SK-N-SH treated with all-trans-retinoic acid at 6 μM for 48 hours (cell line): ENCODE measurements around the gene CAST.

Source experiments
- ATAC-seq: fragments of 200-7000 bp; cut with Tn5 transposase; 3 replicates; pipeline ENCODE4 v1.9.1; 2020; ENCODE audit warnings: mild to moderate bottlenecking, moderate library complexity
- ARNTL ChIP-seq: fragments of 450-650 bp; formaldehyde crosslinking; IDR thresholded peaks from 2 replicates; pipeline ENCODE4 v1.5.0; 2020; ENCODE audit warnings: low read depth, mild to moderate bottlenecking, moderate library complexity, borderline replicate concordance
- BACH2 ChIP-seq: fragments of 250-450 bp; sonication (Bioruptor Pico); IDR thresholded peaks from 2 replicates; pipeline ENCODE4 v1.9.0; 2021; ENCODE audit warnings: mild to moderate bottlenecking, borderline replicate concordance
- CSDC2 ChIP-seq: fragments of 250-450 bp; sonication (Bioruptor Pico); IDR thresholded peaks from 2 replicates; pipeline ENCODE4 v1.5.0; 2020; ENCODE audit warnings: mild to moderate bottlenecking, moderate library complexity
- ESRRG ChIP-seq: fragments of 250-450 bp; sonication (Bioruptor Pico); IDR thresholded peaks from 2 replicates; pipeline ENCODE4 v1.6.1; 2021; ENCODE audit warnings: mild to moderate bottlenecking
- GLIS3 ChIP-seq: fragments of 250-450 bp; sonication (Bioruptor Pico); IDR thresholded peaks from 2 replicates; pipeline ENCODE4 v1.5.0; 2020; ENCODE audit warnings: mild to moderate bottlenecking, moderate library complexity
- ISL1 ChIP-seq: fragments of 250-450 bp; sonication (Bioruptor Pico); IDR thresholded peaks from 2 replicates; pipeline ENCODE4 v2.1.2; 2022; ENCODE audit warnings: mild to moderate bottlenecking, moderate library complexity
- OSR1 ChIP-seq: fragments of 250-450 bp; sonication (Bioruptor Pico); IDR thresholded peaks from 2 replicates; pipeline ENCODE4 v1.8.0; 2022; ENCODE audit warnings: moderate library complexity, mild to moderate bottlenecking, inconsistent platforms
- POU6F1 ChIP-seq: fragments of 250-450 bp; sonication (Bioruptor Pico); IDR thresholded peaks from 2 replicates; pipeline ENCODE4 v1.8.0; 2021; ENCODE audit warnings: low read depth, mild to moderate bottlenecking, moderate library complexity, borderline replicate concordance
- PPARA ChIP-seq: fragments of 250-450 bp; sonication (Bioruptor Pico); IDR thresholded peaks from 2 replicates; pipeline ENCODE4 v1.5.0; 2020; ENCODE audit warnings: mild to moderate bottlenecking, borderline replicate concordance
- RARB ChIP-seq: fragments of 250-450 bp; sonication (Bioruptor Pico); IDR thresholded peaks from 2 replicates; pipeline ENCODE4 v1.8.0; 2021; ENCODE audit warnings: mild to moderate bottlenecking, moderate library complexity
- SNAI2 ChIP-seq: fragments of 250-450 bp; sonication (Bioruptor Pico); IDR thresholded peaks from 2 replicates; pipeline ENCODE4 v1.5.0; 2020; ENCODE audit warnings: mild to moderate bottlenecking, moderate library complexity
- TCF4 ChIP-seq: fragments of 250-450 bp; sonication (Bioruptor Pico); IDR thresholded peaks from 2 replicates; pipeline ENCODE4 v1.8.0; 2021; ENCODE audit warnings: mild to moderate bottlenecking, moderate library complexity, borderline replicate concordance
- ZFP3 ChIP-seq: fragments of 250-450 bp; sonication (Bioruptor Pico); IDR thresholded peaks from 2 replicates; pipeline ENCODE4 v1.5.0; 2020; ENCODE audit warnings: mild to moderate bottlenecking, moderate library complexity
- ZFP30 ChIP-seq: fragments of 450-650 bp; formaldehyde crosslinking; IDR thresholded peaks from 2 replicates; pipeline ENCODE4 v1.5.0; 2022; ENCODE audit warnings: mild to moderate bottlenecking, moderate library complexity
- ZNF565 ChIP-seq: fragments of 450-650 bp; formaldehyde crosslinking; conservative IDR thresholded peaks from 2 replicates; pipeline ENCODE4 v1.5.0; 2020; ENCODE audit warnings: low read depth, mild to moderate bottlenecking, moderate library complexity
- ZNF70 ChIP-seq: fragments of 450-650 bp; formaldehyde crosslinking; IDR thresholded peaks from 2 replicates; pipeline ENCODE4 v1.5.0; 2020; ENCODE audit warnings: mild to moderate bottlenecking, moderate library complexity
- ZNF8 ChIP-seq: fragments of 450-650 bp; formaldehyde crosslinking; IDR thresholded peaks from 2 replicates; pipeline ENCODE4 v1.5.0; 2020; ENCODE audit warnings: mild to moderate bottlenecking, moderate library complexity
- TF ChIP-seq, protein P1 (sequence below): fragments of 250-450 bp; sonication (Bioruptor Pico); IDR thresholded peaks from 2 replicates; pipeline ENCODE4 v1.5.1; 2021; ENCODE audit warnings: mild to moderate bottlenecking, moderate library complexity
- TF ChIP-seq, protein P2 (sequence below): fragments of 250-450 bp; sonication (Bioruptor Pico); IDR thresholded peaks from 2 replicates; pipeline ENCODE4 v1.5.1; 2020; ENCODE audit warnings: low read depth, mild to moderate bottlenecking, moderate library complexity
- TF ChIP-seq, protein P3 (sequence below): fragments of 250-450 bp; sonication (Bioruptor Pico); IDR thresholded peaks from 2 replicates; pipeline ENCODE4 v1.8.0; 2020; ENCODE audit warnings: mild to moderate bottlenecking, moderate library complexity, borderline replicate concordance
- TF ChIP-seq, protein P4 (sequence below): fragments of 250-450 bp; sonication (Bioruptor Pico); IDR thresholded peaks from 2 replicates; pipeline ENCODE4 v1.5.0; 2020; ENCODE audit warnings: mild to moderate bottlenecking, moderate library complexity

CAST gene

DNA sequence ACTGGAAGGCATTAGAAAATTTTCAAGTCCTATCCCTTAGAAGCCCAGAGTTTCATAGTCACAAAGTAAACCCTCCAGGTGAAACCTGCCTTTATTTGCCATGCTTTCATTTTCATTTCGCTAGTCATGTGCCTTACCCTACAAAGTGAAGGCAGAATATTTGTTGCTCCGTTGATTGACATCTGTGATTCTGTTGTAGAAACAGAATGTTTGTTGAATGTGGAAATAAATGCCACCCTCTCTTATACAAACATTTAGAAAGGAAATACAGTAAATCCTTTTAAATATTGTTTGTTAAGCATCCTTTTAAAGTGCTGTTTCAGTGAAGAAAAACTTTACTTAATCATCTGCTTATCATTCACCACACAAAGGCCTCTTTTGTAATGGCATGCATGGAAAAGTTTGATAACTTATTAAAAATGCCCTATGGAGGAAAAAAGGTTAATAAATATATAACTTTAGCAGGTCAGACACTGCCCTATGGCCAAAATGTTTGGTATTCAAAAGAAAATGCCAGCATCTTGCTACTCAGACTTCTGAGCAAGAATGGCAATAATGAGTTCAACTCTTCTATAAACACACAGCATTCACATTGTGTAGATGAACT is 34.3 kb upstream of the CAST start:
- ATAC-seq: no peak
- TF ChIP-seq, protein P1, sequence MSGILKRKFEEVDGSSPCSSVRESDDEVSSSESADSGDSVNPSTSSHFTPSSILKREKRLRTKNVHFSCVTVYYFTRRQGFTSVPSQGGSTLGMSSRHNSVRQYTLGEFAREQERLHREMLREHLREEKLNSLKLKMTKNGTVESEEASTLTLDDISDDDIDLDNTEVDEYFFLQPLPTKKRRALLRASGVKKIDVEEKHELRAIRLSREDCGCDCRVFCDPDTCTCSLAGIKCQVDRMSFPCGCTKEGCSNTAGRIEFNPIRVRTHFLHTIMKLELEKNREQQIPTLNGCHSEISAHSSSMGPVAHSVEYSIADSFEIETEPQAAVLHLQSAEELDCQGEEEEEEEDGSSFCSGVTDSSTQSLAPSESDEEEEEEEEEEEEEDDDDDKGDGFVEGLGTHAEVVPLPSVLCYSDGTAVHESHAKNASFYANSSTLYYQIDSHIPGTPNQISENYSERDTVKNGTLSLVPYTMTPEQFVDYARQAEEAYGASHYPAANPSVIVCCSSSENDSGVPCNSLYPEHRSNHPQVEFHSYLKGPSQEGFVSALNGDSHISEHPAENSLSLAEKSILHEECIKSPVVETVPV: no peak
- TF ChIP-seq, protein P2, sequence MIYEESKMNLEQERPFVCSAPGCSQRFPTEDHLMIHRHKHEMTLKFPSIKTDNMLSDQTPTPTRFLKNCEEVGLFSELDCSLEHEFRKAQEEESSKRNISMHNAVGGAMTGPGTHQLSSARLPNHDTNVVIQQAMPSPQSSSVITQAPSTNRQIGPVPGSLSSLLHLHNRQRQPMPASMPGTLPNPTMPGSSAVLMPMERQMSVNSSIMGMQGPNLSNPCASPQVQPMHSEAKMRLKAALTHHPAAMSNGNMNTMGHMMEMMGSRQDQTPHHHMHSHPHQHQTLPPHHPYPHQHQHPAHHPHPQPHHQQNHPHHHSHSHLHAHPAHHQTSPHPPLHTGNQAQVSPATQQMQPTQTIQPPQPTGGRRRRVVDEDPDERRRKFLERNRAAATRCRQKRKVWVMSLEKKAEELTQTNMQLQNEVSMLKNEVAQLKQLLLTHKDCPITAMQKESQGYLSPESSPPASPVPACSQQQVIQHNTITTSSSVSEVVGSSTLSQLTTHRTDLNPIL (CRISPR knock-in tag): no peak
- TF ChIP-seq POU6F1 (no peak), ZNF8 (CRISPR knock-in tag) (no peak), ESRRG (CRISPR knock-in tag) (no peak), OSR1 (no peak), CSDC2 (CRISPR knock-in tag) (no peak), SNAI2 (no peak), ISL1 (CRISPR knock-in tag) (no peak), GLIS3 (CRISPR knock-in tag) (no peak), ARNTL (CRISPR knock-in tag) (no peak), ZNF70 (no peak), BACH2 (no peak), PPARA (CRISPR knock-in tag) (no peak), ZNF565 (CRISPR knock-in tag) (no peak), ZFP30 (CRISPR knock-in tag) (no peak), RARB (CRISPR knock-in tag) (no peak), ZFP3 (CRISPR knock-in tag) (no peak)
- TF ChIP-seq, protein P3, sequence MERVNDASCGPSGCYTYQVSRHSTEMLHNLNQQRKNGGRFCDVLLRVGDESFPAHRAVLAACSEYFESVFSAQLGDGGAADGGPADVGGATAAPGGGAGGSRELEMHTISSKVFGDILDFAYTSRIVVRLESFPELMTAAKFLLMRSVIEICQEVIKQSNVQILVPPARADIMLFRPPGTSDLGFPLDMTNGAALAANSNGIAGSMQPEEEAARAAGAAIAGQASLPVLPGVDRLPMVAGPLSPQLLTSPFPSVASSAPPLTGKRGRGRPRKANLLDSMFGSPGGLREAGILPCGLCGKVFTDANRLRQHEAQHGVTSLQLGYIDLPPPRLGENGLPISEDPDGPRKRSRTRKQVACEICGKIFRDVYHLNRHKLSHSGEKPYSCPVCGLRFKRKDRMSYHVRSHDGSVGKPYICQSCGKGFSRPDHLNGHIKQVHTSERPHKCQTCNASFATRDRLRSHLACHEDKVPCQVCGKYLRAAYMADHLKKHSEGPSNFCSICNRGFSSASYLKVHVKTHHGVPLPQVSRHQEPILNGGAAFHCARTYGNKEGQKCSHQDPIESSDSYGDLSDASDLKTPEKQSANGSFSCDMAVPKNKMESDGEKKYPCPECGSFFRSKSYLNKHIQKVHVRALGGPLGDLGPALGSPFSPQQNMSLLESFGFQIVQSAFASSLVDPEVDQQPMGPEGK (CRISPR knock-in tag): no peak
- TF ChIP-seq, protein P4, sequence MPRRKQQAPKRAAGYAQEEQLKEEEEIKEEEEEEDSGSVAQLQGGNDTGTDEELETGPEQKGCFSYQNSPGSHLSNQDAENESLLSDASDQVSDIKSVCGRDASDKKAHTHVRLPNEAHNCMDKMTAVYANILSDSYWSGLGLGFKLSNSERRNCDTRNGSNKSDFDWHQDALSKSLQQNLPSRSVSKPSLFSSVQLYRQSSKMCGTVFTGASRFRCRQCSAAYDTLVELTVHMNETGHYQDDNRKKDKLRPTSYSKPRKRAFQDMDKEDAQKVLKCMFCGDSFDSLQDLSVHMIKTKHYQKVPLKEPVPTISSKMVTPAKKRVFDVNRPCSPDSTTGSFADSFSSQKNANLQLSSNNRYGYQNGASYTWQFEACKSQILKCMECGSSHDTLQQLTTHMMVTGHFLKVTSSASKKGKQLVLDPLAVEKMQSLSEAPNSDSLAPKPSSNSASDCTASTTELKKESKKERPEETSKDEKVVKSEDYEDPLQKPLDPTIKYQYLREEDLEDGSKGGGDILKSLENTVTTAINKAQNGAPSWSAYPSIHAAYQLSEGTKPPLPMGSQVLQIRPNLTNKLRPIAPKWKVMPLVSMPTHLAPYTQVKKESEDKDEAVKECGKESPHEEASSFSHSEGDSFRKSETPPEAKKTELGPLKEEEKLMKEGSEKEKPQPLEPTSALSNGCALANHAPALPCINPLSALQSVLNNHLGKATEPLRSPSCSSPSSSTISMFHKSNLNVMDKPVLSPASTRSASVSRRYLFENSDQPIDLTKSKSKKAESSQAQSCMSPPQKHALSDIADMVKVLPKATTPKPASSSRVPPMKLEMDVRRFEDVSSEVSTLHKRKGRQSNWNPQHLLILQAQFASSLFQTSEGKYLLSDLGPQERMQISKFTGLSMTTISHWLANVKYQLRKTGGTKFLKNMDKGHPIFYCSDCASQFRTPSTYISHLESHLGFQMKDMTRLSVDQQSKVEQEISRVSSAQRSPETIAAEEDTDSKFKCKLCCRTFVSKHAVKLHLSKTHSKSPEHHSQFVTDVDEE (CRISPR knock-in tag): no peak

- ATAC-seq: no peak
- TF ChIP-seq TCF4 (CRISPR knock-in tag) (no peak), ISL1 (CRISPR knock-in tag) (no peak), ZNF70 (no peak), ZFP30 (CRISPR knock-in tag) (no peak), POU6F1 (no peak)
- TF ChIP-seq, protein P3 (CRISPR knock-in tag): no peak
- TF ChIP-seq, all 23 proteins: peak for 0
These were observed 33.8 kb upstream of the CAST start for GRCh38 chr5:96628406-96628805.
